Measurements from ENCODE around the gene CCDC9. TPM values are rescaled to one million over a fixed set of nuclear protein-coding genes. Genes with fewer than 3 reads are reported as not detected.

Gene CCDC9
- total RNA-seq, 1 donor from 2014 or later, result 47.1 TPM

DNA sequence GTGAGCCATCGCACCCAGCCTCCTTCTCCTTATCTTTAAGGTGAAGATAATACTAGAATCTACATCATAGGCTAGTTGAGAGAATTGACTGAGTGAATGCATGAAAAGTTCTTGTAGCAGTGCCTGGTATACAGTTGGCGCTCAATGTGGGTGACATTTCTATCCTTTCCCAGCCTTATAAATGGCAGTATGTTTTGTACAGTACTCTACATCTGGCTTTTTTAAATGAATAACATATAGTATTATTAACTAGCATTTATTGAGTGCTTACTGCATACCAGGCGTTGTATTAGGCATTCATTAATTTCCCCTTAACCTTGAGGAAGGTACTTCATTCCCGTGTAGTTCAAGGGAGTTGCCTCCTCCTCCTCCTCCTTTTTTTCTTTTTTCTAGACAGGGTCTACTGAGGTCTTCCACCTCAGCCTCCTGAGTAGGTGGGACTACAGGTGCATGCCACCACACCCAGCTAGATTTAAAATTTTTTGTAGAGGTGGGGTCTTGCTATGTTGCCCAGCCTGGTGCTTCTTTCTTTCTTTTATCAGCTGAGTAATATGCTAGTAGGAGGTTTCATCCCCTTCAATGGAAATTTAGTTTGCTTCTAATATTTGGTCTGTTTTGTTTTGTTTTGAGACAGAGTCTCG is 56.2 kb downstream of the CCDC9 start:
- ChIA-PET CTCF (no interaction called here), POLR2A (no interaction called here)
- intact Hi-C loops (cut with micrococcal nuclease), result no loop called here
- TF ChIP-seq CTCF (IDR thresholded peaks at IDR 0.05), result no peak
- Mint-ChIP-seq H3K27me3 (peaks cover 19% of the 10 kb centered on the region), H3K4me1 (no peaks in the 10 kb centered on the region), H3K9me3 (no peaks in the 10 kb centered on the region), H3K27ac (no peak overlapping the region), H3K36me3 (ENCODE audit: low read depth) (no peaks in the 10 kb centered on the region), H3K4me3 (no peak overlapping the region)
- ATAC-seq (ENCODE audit: low read depth) (no peak), DNase-seq (no peak)

DNA sequence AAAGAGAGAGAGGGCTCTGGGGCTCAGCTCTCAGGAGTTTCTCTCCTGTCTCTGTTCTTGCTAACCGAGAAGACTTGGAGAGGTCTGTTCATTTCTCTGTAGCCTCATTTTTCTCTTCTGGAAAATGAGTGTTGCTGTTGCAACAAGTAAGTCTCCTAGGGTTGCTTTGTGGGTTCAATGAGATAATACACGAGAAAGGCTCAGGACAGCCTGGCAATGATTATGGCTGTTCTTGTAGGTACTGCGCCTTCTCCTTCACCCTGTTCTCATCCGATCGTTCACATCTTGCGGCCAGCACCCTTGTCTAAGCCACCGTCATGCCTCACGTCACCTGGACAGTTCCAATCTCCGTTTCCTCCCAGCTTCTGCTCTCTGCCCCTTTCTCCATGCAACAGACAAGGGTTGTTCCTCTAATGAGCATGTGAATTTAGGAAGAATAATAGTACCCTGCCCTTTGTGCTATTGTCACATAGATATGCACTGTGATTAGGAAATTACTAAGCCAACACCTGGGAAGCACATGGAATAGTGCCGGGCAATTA is 57.5 kb downstream of the CCDC9 start:
- POLR2A ChIA-PET, result interaction anchor here (0.6 kb wide), 1 partner anchor 9 kb away, joined by 5 read pairs; no protein-coding TSS in a partner anchor
- ATAC-seq (ENCODE audit: low read depth) (no peak), DNase-seq (no peak)
- no peak overlapping the region for H3K4me3 Mint-ChIP-seq
- intact Hi-C loops (cut with micrococcal nuclease), result no loop called here
- H3K9me3 Mint-ChIP-seq, result no peaks in the 10 kb centered on the region
- CTCF ChIA-PET, result no interaction called here
- no peaks in the 10 kb centered on the region for H3K4me1 Mint-ChIP-seq
- H3K27me3 Mint-ChIP-seq, result peaks cover 18% of the 10 kb centered on the region
- TF ChIP-seq CTCF (IDR thresholded peaks at IDR 0.05), result no peak
- no peak overlapping the region for H3K27ac Mint-ChIP-seq
- no peaks in the 10 kb centered on the region for H3K36me3 Mint-ChIP-seq (ENCODE audit: low read depth)

- ATAC-seq (ENCODE audit: low read depth), result peak; percentile 34
- no peak overlapping the region for H3K4me3 Mint-ChIP-seq
- POLR2A ChIA-PET, result interaction anchor here (0.6 kb wide), 1 partner anchor 90 kb away, joined by 3 read pairs; no protein-coding TSS in a partner anchor
These were observed 58.9 kb downstream of the CCDC9 start for GRCh38 chr19:47315125-47315821.

DNA sequence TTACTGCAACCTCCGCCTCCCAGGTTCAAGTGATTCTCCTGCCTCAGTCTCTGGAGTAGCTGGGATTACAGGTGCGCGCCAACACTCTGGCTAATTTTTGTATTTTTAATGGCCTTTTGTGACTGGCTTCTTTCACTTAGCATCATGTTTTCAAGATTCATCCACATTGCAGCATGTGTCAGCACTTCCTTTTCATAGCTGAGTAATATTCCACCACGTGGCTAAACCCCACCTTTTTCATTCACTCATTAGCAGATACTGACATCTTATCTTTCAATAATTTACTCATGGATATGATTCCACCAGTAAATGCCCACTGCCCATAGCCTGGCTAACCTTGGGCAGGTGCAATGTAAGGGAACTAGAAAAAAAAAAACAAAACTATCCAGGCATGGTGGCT is 60.2 kb downstream of the CCDC9 start:
- Mint-ChIP-seq H3K9me3 (no peaks in the 10 kb centered on the region), H3K27ac (no peak overlapping the region), H3K4me3 (no peak overlapping the region), H3K36me3 (ENCODE audit: low read depth) (no peaks in the 10 kb centered on the region), H3K4me1 (no peaks in the 10 kb centered on the region), H3K27me3 (peaks cover 20% of the 10 kb centered on the region)
- ChIA-PET POLR2A (interaction anchor here (0.7 kb wide), 1 partner anchor 1413 kb away, joined by 5 read pairs; no protein-coding TSS in a partner anchor), CTCF (no interaction called here)
- ATAC-seq (ENCODE audit: low read depth) (no peak), DNase-seq (no peak)
- TF ChIP-seq CTCF (IDR thresholded peaks at IDR 0.05), result no peak
- intact Hi-C loops (cut with micrococcal nuclease), result no loop called here

More at GRCh38 chr19:47315125-47315821, 58.9 kb downstream of the CCDC9 start:
- no peak for TF ChIP-seq CTCF (IDR thresholded peaks at IDR 0.05)
- H3K36me3 Mint-ChIP-seq (ENCODE audit: low read depth), result no peaks in the 10 kb centered on the region
- intact Hi-C loops (cut with micrococcal nuclease), result no loop called here
- CTCF ChIA-PET, result interaction anchor here (1.1 kb wide), 1 partner anchor 19 kb away, joined by 3 read pairs; no protein-coding TSS in a partner anchor
- H3K27ac Mint-ChIP-seq, result no peak overlapping the region
- no peak for DNase-seq
- no peaks in the 10 kb centered on the region for H3K4me1 Mint-ChIP-seq
- no peaks in the 10 kb centered on the region for H3K9me3 Mint-ChIP-seq
- H3K27me3 Mint-ChIP-seq, result peaks cover 19% of the 10 kb centered on the region

All from activated B cell treated with CpG ODN at 0.5 μM for 24 hours (primary cell).